IMR-90 (cell line): Measurements from ENCODE around the gene ARHGAP32.

Experiments used
- CEBPB ChIP-seq: IDR thresholded peaks from 2 replicates; pipeline ENCODE4 v1.6.1; 2012; ENCODE audit warnings: low read depth, low read length, improper control_type of control experiment
- CHD1 ChIP-seq: IDR thresholded peaks from 2 replicates; pipeline ENCODE4 v1.6.1; 2012; ENCODE audit warnings: low read depth, low read length, improper control_type of control experiment
- CTCF ChIP-seq: conservative IDR thresholded peaks from 2 replicates; pipeline ENCODE4 v1.5.1; 2012; ENCODE audit warnings: mild to moderate bottlenecking, low read depth, low read length, improper control_type of control experiment
- ELK1 ChIP-seq: fragments of 150-350 bp; IDR thresholded peaks from 2 replicates; pipeline ENCODE4 v1.6.1; 2016; ENCODE audit warnings: low read depth, mild to moderate bottlenecking, low read length, moderate library complexity, borderline replicate concordance
- FOS ChIP-seq: fragments of 150-350 bp; IDR thresholded peaks from 2 replicates; pipeline ENCODE4 v1.6.1; 2016; ENCODE audit warnings: low read depth, low read length
- MAFK ChIP-seq: IDR thresholded peaks from 2 replicates; pipeline ENCODE4 v1.6.1; 2012; ENCODE audit warnings: low read depth, low read length, improper control_type of control experiment
- MAZ ChIP-seq: IDR thresholded peaks from 2 replicates; pipeline ENCODE4 v1.6.1; 2012; ENCODE audit warnings: low read depth, mild to moderate bottlenecking, low read length, improper control_type of control experiment, moderate library complexity, borderline replicate concordance
- MXI1 ChIP-seq: IDR thresholded peaks from 2 replicates; pipeline ENCODE4 v1.6.1; 2012; ENCODE audit warnings: low read depth, mild to moderate bottlenecking, low read length, moderate library complexity, borderline replicate concordance
- POLR2A ChIP-seq: IDR thresholded peaks from 2 replicates; pipeline ENCODE4 v1.6.1; 2012; ENCODE audit warnings: mild to moderate bottlenecking, low read depth, low read length
- RAD21 ChIP-seq: IDR thresholded peaks from 2 replicates; pipeline ENCODE4 v1.6.1; 2012; ENCODE audit warnings: low read length, improper control_type of control experiment
- RFX5 ChIP-seq: IDR thresholded peaks from 2 replicates; pipeline ENCODE4 v1.8.0; 2012; ENCODE audit warnings: low read depth, mild to moderate bottlenecking, low read length, moderate library complexity
- SMC3 ChIP-seq: fragments of 150-350 bp; IDR thresholded peaks from 2 replicates; pipeline ENCODE4 v1.6.1; 2016; ENCODE audit warnings: low read depth, mild to moderate bottlenecking, antibody characterized with exemption, low read length, moderate library complexity
- USF2 ChIP-seq: fragments of 150-350 bp; IDR thresholded peaks from 2 replicates; pipeline ENCODE4 v1.6.1; 2017; ENCODE audit warnings: mild to moderate bottlenecking, antibody characterized with exemption, low read length, low read depth

GRCh38 chr11:129066229-129066628 is 125.9 kb downstream of the ARHGAP32 start:
- TF ChIP-seq SMC3 (no peak), MAFK (no peak), FOS (no peak), CTCF (no peak), ELK1 (no peak), MAZ (no peak), CHD1 (no peak), RAD21 (no peak), POLR2A (no peak), MXI1 (no peak), RFX5 (no peak), USF2 (no peak), CEBPB (no peak)
